Mesothelial cell of epicardium (in vitro differentiated cells): ENCODE data around the gene TRIM14. TPM values are rescaled to one million over a fixed set of nuclear protein-coding genes. Genes with fewer than 3 reads are reported as not detected.

Experiments
- DNase-seq, 2 experiments: peaks; one replicate each; pipeline ENCODE4 v3.0.0; 2021; ENCODE audit warnings: low spot score in 2 of 2; ENCODE audit not compliant: unreplicated experiment in 2 of 2
- H3K27ac Mint-ChIP-seq: 2 replicates; pipeline ENCODE4 v1.8.0; 2021; ENCODE audit warnings: mixed read lengths
- H3K27me3 Mint-ChIP-seq: 2 replicates; pipeline ENCODE4 v1.8.0; 2021; ENCODE audit warnings: low read depth, mixed read lengths
- H3K36me3 Mint-ChIP-seq: 2 replicates; pipeline ENCODE4 v1.8.0; 2021; ENCODE audit warnings: mixed read lengths
- H3K4me1 Mint-ChIP-seq: 2 replicates; pipeline ENCODE4 v1.8.0; 2021; ENCODE audit warnings: mixed read lengths
- H3K4me3 Mint-ChIP-seq: 2 replicates; pipeline ENCODE4 v1.8.0; 2021; ENCODE audit warnings: mild to moderate bottlenecking, moderate library complexity, mixed read lengths
- H3K9me3 Mint-ChIP-seq: 2 replicates; pipeline ENCODE4 v1.8.0; 2021; ENCODE audit warnings: mixed read lengths
- total RNA-seq: library from RNA; stranded (reverse); gene quantifications from 3 replicates; pipeline ENCODE4 v1.2.1, GENCODE V29; 2021
- TF ChIP-seq, protein P1 (sequence below): fragments of 200-600 bp; sonication (generic); IDR thresholded peaks from one replicate; pipeline ENCODE4 v1.5.0; 2021; ENCODE audit warnings: antibody characterized with exemption; ENCODE audit not compliant: unreplicated experiment

The TRIM14 gene, protein sequence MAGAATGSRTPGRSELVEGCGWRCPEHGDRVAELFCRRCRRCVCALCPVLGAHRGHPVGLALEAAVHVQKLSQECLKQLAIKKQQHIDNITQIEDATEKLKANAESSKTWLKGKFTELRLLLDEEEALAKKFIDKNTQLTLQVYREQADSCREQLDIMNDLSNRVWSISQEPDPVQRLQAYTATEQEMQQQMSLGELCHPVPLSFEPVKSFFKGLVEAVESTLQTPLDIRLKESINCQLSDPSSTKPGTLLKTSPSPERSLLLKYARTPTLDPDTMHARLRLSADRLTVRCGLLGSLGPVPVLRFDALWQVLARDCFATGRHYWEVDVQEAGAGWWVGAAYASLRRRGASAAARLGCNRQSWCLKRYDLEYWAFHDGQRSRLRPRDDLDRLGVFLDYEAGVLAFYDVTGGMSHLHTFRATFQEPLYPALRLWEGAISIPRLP
- total RNA-seq, result 10.1 to 12.2 TPM (median 11.5 TPM) in 3 replicates

DNA sequence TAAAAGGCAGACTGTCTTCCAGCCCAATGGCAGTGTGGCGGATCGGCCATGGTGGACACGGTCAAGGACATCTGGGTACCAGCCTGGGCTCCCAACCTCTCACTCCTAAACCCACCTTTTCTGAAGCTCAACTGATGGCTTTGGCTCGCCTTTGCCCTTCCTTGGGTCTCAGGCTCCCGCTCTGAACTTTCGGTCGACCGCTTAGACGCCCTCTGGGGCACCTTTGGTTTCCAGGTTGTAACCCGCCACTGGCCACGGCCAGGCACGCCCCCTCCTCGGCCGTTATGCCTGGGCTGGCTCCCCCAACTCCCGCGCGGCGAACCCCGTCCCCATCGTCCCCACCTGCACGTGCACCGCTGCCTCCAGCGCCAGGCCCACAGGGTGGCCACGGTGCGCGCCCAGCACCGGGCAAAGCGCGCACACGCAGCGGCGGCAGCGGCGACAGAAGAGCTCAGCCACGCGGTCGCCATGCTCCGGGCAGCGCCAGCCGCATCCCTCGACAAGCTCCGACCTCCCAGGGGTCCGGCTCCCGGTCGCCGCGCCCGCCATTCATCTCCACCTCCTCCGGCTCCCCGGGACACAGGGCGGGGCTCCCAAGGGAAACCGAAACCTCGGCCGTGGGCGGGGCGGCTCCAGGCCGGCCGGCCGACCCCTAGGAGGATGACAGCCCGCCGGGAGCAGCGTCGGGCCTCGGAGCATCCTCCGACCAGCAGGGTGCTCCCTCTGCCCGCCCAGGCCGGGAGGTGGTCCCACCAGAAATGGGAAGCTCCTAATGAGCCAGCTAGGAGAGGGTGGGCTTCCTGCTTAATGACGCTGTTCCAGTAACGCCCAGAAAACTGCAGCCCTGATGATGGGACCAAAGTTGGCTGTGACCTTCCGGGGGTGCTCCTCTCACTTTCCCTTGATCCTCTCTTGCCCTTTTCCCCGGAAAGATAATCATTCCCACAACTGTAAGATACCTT lies at the start of gene TRIM14:
TRIM14 (minus strand) TSS at position 583 of the 962 bp plus-strand sequence; CDS start at position 549, 34 bp downstream.
- H3K36me3 Mint-ChIP-seq, result no peaks in the 10 kb centered on the region
- TF ChIP-seq, protein P1, sequence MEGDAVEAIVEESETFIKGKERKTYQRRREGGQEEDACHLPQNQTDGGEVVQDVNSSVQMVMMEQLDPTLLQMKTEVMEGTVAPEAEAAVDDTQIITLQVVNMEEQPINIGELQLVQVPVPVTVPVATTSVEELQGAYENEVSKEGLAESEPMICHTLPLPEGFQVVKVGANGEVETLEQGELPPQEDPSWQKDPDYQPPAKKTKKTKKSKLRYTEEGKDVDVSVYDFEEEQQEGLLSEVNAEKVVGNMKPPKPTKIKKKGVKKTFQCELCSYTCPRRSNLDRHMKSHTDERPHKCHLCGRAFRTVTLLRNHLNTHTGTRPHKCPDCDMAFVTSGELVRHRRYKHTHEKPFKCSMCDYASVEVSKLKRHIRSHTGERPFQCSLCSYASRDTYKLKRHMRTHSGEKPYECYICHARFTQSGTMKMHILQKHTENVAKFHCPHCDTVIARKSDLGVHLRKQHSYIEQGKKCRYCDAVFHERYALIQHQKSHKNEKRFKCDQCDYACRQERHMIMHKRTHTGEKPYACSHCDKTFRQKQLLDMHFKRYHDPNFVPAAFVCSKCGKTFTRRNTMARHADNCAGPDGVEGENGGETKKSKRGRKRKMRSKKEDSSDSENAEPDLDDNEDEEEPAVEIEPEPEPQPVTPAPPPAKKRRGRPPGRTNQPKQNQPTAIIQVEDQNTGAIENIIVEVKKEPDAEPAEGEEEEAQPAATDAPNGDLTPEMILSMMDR, result no peak
- H3K9me3 Mint-ChIP-seq, result no peaks in the 10 kb centered on the region
- peak within 1 kb of the TSS; percentile 64 for H3K4me3 Mint-ChIP-seq
- peaks cover 15% of the 10 kb centered on the region for H3K4me1 Mint-ChIP-seq
- DNase-seq, result peak; percentile 35 to 56
- H3K27me3 Mint-ChIP-seq, result no peaks in the 10 kb centered on the region
- H3K27ac Mint-ChIP-seq, result peak within 1 kb of the TSS; percentile 1

DNA sequence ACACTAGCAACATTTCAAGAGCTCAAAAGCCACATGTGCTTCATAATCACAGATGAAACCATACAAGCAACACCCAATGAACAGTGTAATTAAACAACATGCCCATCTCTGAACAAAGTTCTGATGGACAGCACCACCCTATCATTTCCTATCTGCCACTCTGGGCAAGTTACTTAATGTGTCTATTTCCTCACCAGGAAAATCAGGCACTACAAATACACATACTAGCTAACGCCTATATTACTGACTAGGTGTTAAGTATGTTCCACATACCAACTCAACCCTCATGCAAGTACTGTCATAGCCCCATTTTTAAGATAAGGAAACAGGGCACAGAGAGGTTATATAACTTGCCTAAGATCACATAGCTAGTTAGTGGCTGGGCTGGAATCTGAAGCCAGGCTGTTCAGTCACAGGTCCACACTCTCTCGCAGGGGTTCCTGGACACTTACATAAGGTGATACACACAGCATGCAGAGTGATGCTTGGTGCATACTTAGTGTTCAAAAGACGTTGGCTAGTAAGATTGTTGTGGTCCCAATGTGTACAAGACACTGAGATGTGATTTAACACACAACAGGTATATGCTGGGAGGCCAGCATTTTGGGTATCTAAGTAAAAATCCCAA lies 49.2 kb upstream of the TRIM14 start:
- peaks cover 35% of the 10 kb centered on the region for H3K4me1 Mint-ChIP-seq
- H3K36me3 Mint-ChIP-seq, result no peaks in the 10 kb centered on the region
- no peak overlapping the region for H3K4me3 Mint-ChIP-seq
- TF ChIP-seq, protein P1, result no peak
- no peak for DNase-seq
- H3K9me3 Mint-ChIP-seq, result no peaks in the 10 kb centered on the region
- no peaks in the 10 kb centered on the region for H3K27me3 Mint-ChIP-seq
- H3K27ac Mint-ChIP-seq, result no peak overlapping the region

DNA sequence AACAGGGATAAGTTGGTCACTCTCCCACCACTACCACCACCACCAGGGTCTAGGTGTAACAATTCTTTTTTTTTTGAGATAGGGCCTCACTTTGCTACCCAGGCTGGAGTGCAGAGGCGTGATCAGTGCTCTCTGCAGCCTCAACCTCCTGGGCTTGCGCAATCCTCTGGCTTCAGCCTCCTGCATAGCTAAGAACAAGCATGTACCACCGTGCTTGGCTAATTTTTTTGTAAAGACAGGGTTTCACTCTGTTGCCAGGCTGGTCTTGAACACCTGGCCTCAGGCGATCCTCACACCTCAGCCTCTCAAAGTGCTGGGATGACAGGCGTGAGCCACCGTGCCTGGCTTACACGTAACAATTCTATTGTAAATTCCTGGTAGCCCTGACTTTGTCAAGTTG lies 45.9 kb upstream of the TRIM14 start:
- DNase-seq, result no peak
- H3K9me3 Mint-ChIP-seq, result no peaks in the 10 kb centered on the region
- no peak overlapping the region for H3K27ac Mint-ChIP-seq
- no peaks in the 10 kb centered on the region for H3K36me3 Mint-ChIP-seq
- H3K4me1 Mint-ChIP-seq, result peaks cover 15% of the 10 kb centered on the region
- TF ChIP-seq, protein P1, result no peak
- no peak overlapping the region for H3K4me3 Mint-ChIP-seq
- no peaks in the 10 kb centered on the region for H3K27me3 Mint-ChIP-seq

DNA sequence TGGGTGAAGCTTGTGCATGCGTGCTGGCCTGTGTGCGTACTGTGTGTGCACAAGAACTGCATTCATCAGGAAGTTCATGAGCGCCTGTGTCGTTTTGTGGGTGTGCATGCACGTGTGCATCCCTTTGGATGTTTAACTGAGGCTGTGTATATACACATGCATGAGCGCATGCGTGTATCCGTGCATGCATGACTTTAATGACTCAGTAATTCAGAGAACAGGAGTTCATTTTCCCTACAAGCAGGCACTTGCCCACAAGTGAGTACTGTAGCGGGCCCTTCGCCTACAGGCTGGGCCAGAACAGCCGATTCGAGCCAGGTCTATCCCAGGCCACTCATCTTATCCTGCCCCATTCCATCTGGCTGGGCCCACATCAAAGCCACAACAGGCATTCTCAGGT lies 43.6 kb upstream of the TRIM14 start:
- DNase-seq, result no peak
- Mint-ChIP-seq H3K27ac (no peak overlapping the region), H3K4me1 (peaks cover 3% of the 10 kb centered on the region), H3K4me3 (no peak overlapping the region), H3K36me3 (no peaks in the 10 kb centered on the region), H3K9me3 (no peaks in the 10 kb centered on the region), H3K27me3 (no peaks in the 10 kb centered on the region)
- TF ChIP-seq, protein P1, result no peak

DNA sequence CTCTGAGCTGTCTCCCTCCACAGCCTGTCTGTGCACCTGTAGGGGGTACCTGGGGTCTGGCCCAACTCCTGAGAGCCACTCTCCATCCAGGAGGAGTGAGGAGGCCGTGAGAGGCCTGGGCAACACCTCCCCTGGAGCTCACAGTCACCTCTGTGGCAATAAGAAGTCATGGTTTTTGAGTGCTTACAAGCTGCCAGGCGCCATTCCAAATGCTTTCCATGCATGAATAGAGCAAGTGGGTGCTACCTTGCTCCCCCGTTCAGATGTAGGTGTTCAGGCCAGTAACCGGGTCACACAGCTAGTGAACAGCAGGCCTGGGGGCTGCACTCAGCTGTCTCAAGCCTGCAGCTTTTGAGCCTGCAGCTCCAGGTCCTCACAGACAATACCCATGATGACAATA lies 42.8 kb upstream of the TRIM14 start:
- Mint-ChIP-seq H3K4me1 (no peaks in the 10 kb centered on the region), H3K27me3 (no peaks in the 10 kb centered on the region), H3K27ac (no peak overlapping the region), H3K4me3 (no peak overlapping the region), H3K36me3 (no peaks in the 10 kb centered on the region), H3K9me3 (no peaks in the 10 kb centered on the region)
- TF ChIP-seq, protein P1, result no peak
- no peak for DNase-seq
